Hypothalamus (tissue), 51 donors: ENCODE data around the gene PKD1.

Experiments
- DNase-seq, 51 donors: peaks; one replicate each; lab custom pipeline; 2025; lab: John Stamatoyannopoulos, UW

PKD1 gene

GRCh38 chr16:2135770-2136490 is at the start of gene PKD1:
Gene PKD1, minus strand, starts transcription at chr16:2135898. Its CDS starts 209 bp downstream, at chr16:2135689.
- DNase-seq = peak in 47 of 51 donors; percentile 31 to 96 (median 85)

GRCh38 chr16:2184962-2185361 is 49.3 kb upstream of the PKD1 start:
- DNase-seq = no peak

- DNase-seq = no peak
Measured at GRCh38 chr16:2184346-2184745, 48.6 kb upstream of the PKD1 start.

GRCh38 chr16:2183671-2184070 is 48.0 kb upstream of the PKD1 start:
- DNase-seq = no peak

- no peak for DNase-seq
Measured at GRCh38 chr16:2181952-2182351, 46.3 kb upstream of the PKD1 start.

- DNase-seq = no peak
Measured at GRCh38 chr16:2180962-2181923, 45.5 kb upstream of the PKD1 start.

- DNase-seq = no peak
Measured at GRCh38 chr16:2180461-2180860, 44.8 kb upstream of the PKD1 start.

GRCh38 chr16:2179576-2179975 is 43.9 kb upstream of the PKD1 start:
- no peak for DNase-seq

- no peak for DNase-seq
Measured at GRCh38 chr16:2179107-2179501, 43.4 kb upstream of the PKD1 start.

GRCh38 chr16:2178321-2179106 is 42.8 kb upstream of the PKD1 start:
- DNase-seq = peak in 1 of 51 donors; percentile 31

GRCh38 chr16:2177561-2177960 is 41.9 kb upstream of the PKD1 start:
- no peak for DNase-seq

GRCh38 chr16:2177101-2177500 is 41.4 kb upstream of the PKD1 start:
- DNase-seq = no peak

GRCh38 chr16:2176047-2176446 is 40.3 kb upstream of the PKD1 start:
- no peak for DNase-seq

- DNase-seq = no peak
Measured at GRCh38 chr16:2175454-2175853, 39.8 kb upstream of the PKD1 start.

GRCh38 chr16:2174396-2175131 is 38.9 kb upstream of the PKD1 start:
- peak in 3 of 51 donors; percentile 12 to 60 (median 30) for DNase-seq

- no peak for DNase-seq
Measured at GRCh38 chr16:2173916-2174315, 38.2 kb upstream of the PKD1 start.

GRCh38 chr16:2173366-2173765 is 37.7 kb upstream of the PKD1 start:
- no peak for DNase-seq

- DNase-seq = no peak
Measured at GRCh38 chr16:2172688-2173335, 37.1 kb upstream of the PKD1 start.

- DNase-seq = no peak
Measured at GRCh38 chr16:2171601-2172178, 36.0 kb upstream of the PKD1 start.
